Measurements from ENCODE around the gene ZFAND3. TPM values are rescaled to one million over a fixed set of nuclear protein-coding genes. Genes with fewer than 3 reads are reported as not detected.

Gene ZFAND3
- total RNA-seq, 1 experiment from 2014 or later = 47.2 TPM

- Histone ChIP-seq H3K36me3 (ENCODE audit: control insufficient read depth in 1 of 2, insufficient read depth in 2 of 2, low read length in 2 of 2) (no peaks in the 10 kb centered on the region), H4K20me1 (ENCODE audit: insufficient read depth) (0 out of 2 replicates have a peak, but pooled peaks cover 12% of the 10 kb centered on the region), H3K27me3 (ENCODE audit: insufficient read depth, low read length) (no peaks in the 10 kb centered on the region), H3K27ac (ENCODE audit: low read depth, low read length) (no peak overlapping the region), H3K9me3 (ENCODE audit: control insufficient read depth in 1 of 2, insufficient read depth in 1 of 2, low read depth in 1 of 2, low read length in 2 of 2) (no peaks in the 10 kb centered on the region), H3K79me2 (ENCODE audit: insufficient read depth, low read length) (peaks cover 85% of the 10 kb centered on the region), H3K4me1 (ENCODE audit: control insufficient read depth in 1 of 2, insufficient read depth in 2 of 2, low read length in 2 of 2) (peaks cover 0 to under 1% of the 10 kb centered on the region in 2 experiments; a peak in 1 of 4 replicates), H2AFZ (ENCODE audit: low read depth, low read length, poor library complexity, severe bottlenecking) (no peak overlapping the region), H3K9me2 (ENCODE audit: insufficient read depth) (no peaks in the 10 kb centered on the region), H3K9ac (ENCODE audit: low read length) (no peak overlapping the region), H3K4me2 (ENCODE audit: low read length) (no peak overlapping the region), H3K4me3 (replicated peaks in 1 of 2; ENCODE audit: low read depth in 1 of 2, low read length in 2 of 2) (no peak overlapping the region)
- no peak for DNase-seq (ENCODE audit: low read depth, low spot score)
- BruUV-seq (replicated peaks) = no TSS peak
- ChIA-PET CTCF (no interaction called here), RAD21 (ENCODE audit: low non-redundant PET in 1 of 2, low total read pairs in 2 of 2, uncharacterized antibody in 2 of 2, unreplicated experiment in 2 of 2) (no interaction called here), POLR2A (no interaction called here)
- intact Hi-C loops (cut with micrococcal nuclease) = no loop called here
- no peak for TF ChIP-seq CEBPB (IDR thresholded peaks at IDR 0.05; ENCODE audit: low read depth)
- TF ChIP-seq MAX (IDR thresholded peaks at IDR 0.05) = no peak
- no peak for TF ChIP-seq SIN3A (IDR thresholded peaks at IDR 0.05; ENCODE audit: low read depth)
- TF ChIP-seq CBX3 (IDR thresholded peaks at IDR 0.05; ENCODE audit: low read depth) = no peak
- no peak for TF ChIP-seq ZBTB33 (IDR thresholded peaks at IDR 0.05; ENCODE audit: extremely low read depth, insufficient replicate concordance, low read length)
- TF ChIP-seq FOSL1 (IDR thresholded peaks at IDR 0.05; ENCODE audit: low read depth) = no peak
- TF ChIP-seq EGR1 (IDR thresholded peaks at IDR 0.05; ENCODE audit: low read depth) = no peak
- TF ChIP-seq JUND (IDR thresholded peaks at IDR 0.05) = no peak
- no peak for TF ChIP-seq CTCF (IDR thresholded peaks at IDR 0.05 in 2 of 3, conservative IDR thresholded peaks at IDR 0.05 in 1 of 3; ENCODE audit: borderline replicate concordance in 1 of 3, insufficient read depth in 1 of 3, low read depth in 2 of 3, low read length in 2 of 3)
- no peak for TF ChIP-seq ATF3 (IDR thresholded peaks at IDR 0.05)
- ATAC-seq = no peak
These were observed 36.8 kb downstream of the ZFAND3 start for GRCh38 chr6:37856285-37856684.
